AG10803 (cell line): Measurements from ENCODE around the gene IFNL3.
"Not testable (repeated sequence)": the region's sequence is repeated elsewhere in the genome, so short reads cannot be mapped to it uniquely, and the experiment has no call there.

Source experiments
- DNase-seq: peaks from one replicate; pipeline ENCODE4 v3.0.0; 2010; ENCODE audit warnings: low read depth
- H3K4me3 ChIP-seq: 2 replicates; pipeline ENCODE4 v1.5.1; 2011; ENCODE audit warnings: mild to moderate bottlenecking, low read length, control low read depth
- CTCF ChIP-seq: conservative IDR thresholded peaks from 2 replicates; pipeline ENCODE4 v1.5.1; 2011; ENCODE audit warnings: mild to moderate bottlenecking, low read length, control low read depth, inconsistent platforms

The IFNL3 gene

GRCh38 chr19:39238209-39238608 is 6.6 kb downstream of the IFNL3 start:
- TF ChIP-seq CTCF = no peak
- DNase-seq = no peak
- H3K4me3 ChIP-seq = no peak overlapping the region

DNA sequence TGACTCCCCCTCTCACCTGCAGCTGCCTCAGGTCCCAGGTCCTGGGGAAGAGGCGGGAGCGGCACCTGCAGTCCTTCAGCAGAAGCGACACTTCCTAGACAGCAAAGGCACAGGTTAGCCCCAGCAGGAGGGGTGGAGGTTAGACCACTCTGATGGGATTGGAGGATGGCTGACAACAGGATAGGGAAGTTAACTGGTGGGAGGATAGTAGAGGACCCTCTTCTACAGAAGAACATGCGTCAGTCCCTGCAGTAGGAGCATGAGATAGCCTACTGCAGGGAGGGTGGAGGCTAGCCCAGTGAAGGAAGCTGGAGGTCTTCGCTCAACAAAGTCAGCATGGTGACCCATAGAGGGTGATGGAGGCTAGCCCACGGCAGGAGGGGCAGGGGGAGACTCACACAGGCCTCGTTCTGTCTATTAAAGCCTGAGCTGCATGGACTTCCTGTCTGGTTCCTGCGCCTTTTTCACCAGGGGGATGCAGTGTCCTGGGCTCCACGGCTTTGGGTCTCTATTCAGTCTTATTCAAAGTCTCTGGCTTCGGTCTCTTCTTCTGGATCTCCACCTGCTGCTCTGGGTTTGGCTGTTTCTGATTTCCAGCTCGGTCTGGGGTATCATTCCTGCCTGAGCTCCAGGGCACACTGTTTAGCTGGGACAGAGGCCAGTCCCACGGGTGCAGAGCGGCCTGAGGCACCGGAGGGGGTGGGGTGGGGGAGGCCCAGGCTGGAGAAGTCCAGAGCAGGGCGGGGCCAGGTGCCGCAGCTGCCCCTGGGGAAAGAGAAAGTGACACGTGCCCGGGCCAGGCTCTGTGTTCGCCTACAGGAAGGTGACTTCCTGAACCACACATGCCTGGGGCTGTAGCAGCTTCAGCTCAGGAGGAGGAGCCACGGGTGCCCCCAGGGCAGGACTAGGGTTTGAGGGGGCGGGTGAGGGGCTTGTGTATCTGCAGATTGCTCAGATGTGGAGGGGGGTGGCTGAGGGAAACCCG is 7.3 kb downstream of the IFNL3 start:
- no peak for TF ChIP-seq CTCF
- DNase-seq = no peak
- no peak overlapping the region for H3K4me3 ChIP-seq

- TF ChIP-seq CTCF = no peak
- H3K4me3 ChIP-seq = no peak overlapping the region
- DNase-seq = no peak
Observed at GRCh38 chr19:39236527-39236926, 8.3 kb downstream of the IFNL3 start.

GRCh38 chr19:39232708-39233107 is 12.1 kb downstream of the IFNL3 start:
- no peak for TF ChIP-seq CTCF
- H3K4me3 ChIP-seq = no peak overlapping the region
- no peak for DNase-seq

- no peak overlapping the region for H3K4me3 ChIP-seq
- DNase-seq = no peak
- no peak for TF ChIP-seq CTCF
Observed at GRCh38 chr19:39230096-39230764, 14.6 kb downstream of the IFNL3 start.

DNA sequence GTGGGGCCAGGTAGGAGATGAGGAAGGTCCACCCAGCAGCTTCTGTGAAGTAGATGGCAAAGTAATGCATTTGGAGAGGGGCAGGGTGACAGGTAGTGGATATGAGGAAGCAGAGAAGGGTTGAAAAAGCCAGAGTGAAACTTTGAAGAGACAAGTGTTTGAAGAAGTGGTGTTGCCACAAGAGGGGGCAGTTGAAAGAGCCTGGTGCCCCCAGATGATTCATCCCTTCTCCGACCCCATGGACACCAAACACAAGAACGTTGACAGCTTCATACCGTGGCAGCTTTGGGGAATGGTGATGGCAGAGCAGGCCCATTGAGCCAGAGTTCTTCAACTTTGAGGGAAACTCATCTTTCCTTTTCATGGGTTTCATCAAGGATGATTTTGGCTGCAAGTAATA is 19.9 kb downstream of the IFNL3 start:
- DNase-seq = no peak
- TF ChIP-seq CTCF = no peak
- H3K4me3 ChIP-seq = no peak overlapping the region

- peak; percentile 5 for DNase-seq
- TF ChIP-seq CTCF = no peak
- H3K4me3 ChIP-seq = no peak overlapping the region
Observed at GRCh38 chr19:39223703-39224279, 21.0 kb downstream of the IFNL3 start.

GRCh38 chr19:39219108-39219507 is 25.7 kb downstream of the IFNL3 start:
- DNase-seq, H3K4me3 ChIP-seq: not testable (repeated sequence)
